ENCODE data around the gene IPPK.

DNA sequence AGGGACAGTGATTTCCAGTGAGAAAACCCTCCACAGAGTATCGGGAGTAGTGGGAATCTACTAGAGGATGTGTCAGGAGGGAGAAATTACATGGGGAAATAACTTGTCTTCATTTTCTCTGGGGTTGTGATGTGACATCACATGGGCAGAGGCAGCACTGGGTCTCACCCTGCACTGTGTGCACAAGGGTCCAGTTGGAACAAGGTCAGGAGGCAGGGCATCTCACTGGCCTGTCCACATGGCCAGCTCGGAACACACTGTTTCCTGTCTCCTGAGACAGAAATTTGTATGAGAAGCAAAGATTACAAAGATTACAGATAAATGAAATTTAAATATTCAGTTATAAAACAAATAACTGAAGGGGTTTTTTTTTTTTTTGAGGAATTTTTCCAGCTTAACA, 71.5 kb downstream of the IPPK start:
- TF ChIP-seq, protein P1, sequence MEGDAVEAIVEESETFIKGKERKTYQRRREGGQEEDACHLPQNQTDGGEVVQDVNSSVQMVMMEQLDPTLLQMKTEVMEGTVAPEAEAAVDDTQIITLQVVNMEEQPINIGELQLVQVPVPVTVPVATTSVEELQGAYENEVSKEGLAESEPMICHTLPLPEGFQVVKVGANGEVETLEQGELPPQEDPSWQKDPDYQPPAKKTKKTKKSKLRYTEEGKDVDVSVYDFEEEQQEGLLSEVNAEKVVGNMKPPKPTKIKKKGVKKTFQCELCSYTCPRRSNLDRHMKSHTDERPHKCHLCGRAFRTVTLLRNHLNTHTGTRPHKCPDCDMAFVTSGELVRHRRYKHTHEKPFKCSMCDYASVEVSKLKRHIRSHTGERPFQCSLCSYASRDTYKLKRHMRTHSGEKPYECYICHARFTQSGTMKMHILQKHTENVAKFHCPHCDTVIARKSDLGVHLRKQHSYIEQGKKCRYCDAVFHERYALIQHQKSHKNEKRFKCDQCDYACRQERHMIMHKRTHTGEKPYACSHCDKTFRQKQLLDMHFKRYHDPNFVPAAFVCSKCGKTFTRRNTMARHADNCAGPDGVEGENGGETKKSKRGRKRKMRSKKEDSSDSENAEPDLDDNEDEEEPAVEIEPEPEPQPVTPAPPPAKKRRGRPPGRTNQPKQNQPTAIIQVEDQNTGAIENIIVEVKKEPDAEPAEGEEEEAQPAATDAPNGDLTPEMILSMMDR (conservative IDR thresholded peaks at IDR 0.05 in 1 of 2, IDR thresholded peaks at IDR 0.05 in 1 of 2; ENCODE audit: low read depth in 1 of 2, low read length in 2 of 2) = no peak
- TF ChIP-seq EZH2 (IDR thresholded peaks at IDR 0.05; ENCODE audit: low read length, missing control alignments) = no peak

All from fibroblast of lung (primary cell).